OCI-LY3 (cell line): Measurements from ENCODE around the gene SLC30A1.

Experiments
- H2AFZ ChIP-seq: fragments of 200-600, 300-600 bp; shearing (Covaris generic); 2 replicates; pipeline ENCODE4 v1.6.0; 2014; ENCODE audit warnings: antibody characterized with exemption, low read depth, low read length
- H3K27ac ChIP-seq: fragments of 200-600, 300-600 bp; sonication (generic); 2 replicates; pipeline ENCODE4 v1.5.1; 2014; ENCODE audit warnings: mild to moderate bottlenecking, low read length, moderate library complexity, mixed read lengths
- H3K27me3 ChIP-seq: fragments of 200-600, 300-600 bp; sonication (generic); 2 replicates; pipeline ENCODE4 v1.6.1; 2014; ENCODE audit warnings: low read depth, low read length, mixed read lengths
- H3K36me3 ChIP-seq: fragments of 200-600, 300-600 bp; sonication (generic); replicated peaks from 2 replicates; pipeline ENCODE3; 2014; ENCODE audit warnings: low read depth, low read length, mixed read lengths
- H3K4me1 ChIP-seq: fragments of 300-600, 200-600 bp; sonication (generic); 2 replicates; pipeline ENCODE4 v1.6.1; 2014; ENCODE audit warnings: low read length, mixed read lengths
- H3K4me2 ChIP-seq: fragments of 200-600, 300-600 bp; sonication (generic); 2 replicates; pipeline ENCODE4 v1.6.1; 2014; ENCODE audit warnings: low read length, mixed read lengths
- H3K4me3 ChIP-seq: fragments of 300-600, 200-600 bp; sonication (generic); 2 replicates; pipeline ENCODE4 v1.5.1; 2014; ENCODE audit warnings: antibody characterized with exemption, mild to moderate bottlenecking, low read length, moderate library complexity
- H3K79me2 ChIP-seq: fragments of 300-600, 200-600 bp; shearing (Covaris generic); 2 replicates; pipeline ENCODE4 v1.6.1; 2014; ENCODE audit warnings: mild to moderate bottlenecking, low read length, mixed read lengths
- H3K9ac ChIP-seq: fragments of 300-600, 200-600 bp; shearing (Covaris generic); 2 replicates; pipeline ENCODE4 v1.6.0; 2014; ENCODE audit warnings: mild to moderate bottlenecking, low read length, moderate library complexity
- H3K9me3 ChIP-seq: fragments of 200-600, 300-600 bp; shearing (Covaris generic); 2 replicates; pipeline ENCODE4 v1.6.1; 2014; ENCODE audit warnings: low read length, mixed read lengths; ENCODE audit not compliant: insufficient read depth
- H4K20me1 ChIP-seq: fragments of 200-600, 300-600 bp; sonication (generic); 2 replicates; pipeline ENCODE4 v1.6.1; 2016; ENCODE audit warnings: low read length, mixed read lengths; ENCODE audit not compliant: insufficient read depth
- CTCF ChIP-seq: fragments of 200-600, 300-600 bp; sonication (generic); IDR thresholded peaks from 2 replicates; pipeline ENCODE4 v1.5.1; 2014; ENCODE audit warnings: antibody characterized with exemption, low read length, low read depth
- EZH2phosphoT487 ChIP-seq: fragments of 200-600 bp; shearing (Covaris generic); IDR thresholded peaks from 2 replicates; pipeline ENCODE4 v1.6.1; 2018; ENCODE audit warnings: antibody characterized with exemption, mixed run types, low read depth

SLC30A1 gene

GRCh38 chr1:211606914-211607753, 28.2 kb upstream of the SLC30A1 start:
- TF ChIP-seq CTCF (no peak), EZH2phosphoT487 (no peak)
- H3K9me3 ChIP-seq, result no peaks in the 10 kb centered on the region
- no peaks in the 10 kb centered on the region for H4K20me1 ChIP-seq
- H3K36me3 ChIP-seq, result peaks cover 6% of the 10 kb centered on the region
- peak overlapping the region; percentile 87 for H3K27ac ChIP-seq
- H3K9ac ChIP-seq, result peak overlapping the region; percentile 92
- peak overlapping the region; percentile 84 for H3K4me3 ChIP-seq
- H2AFZ ChIP-seq, result peak overlapping the region; percentile 96
- H3K79me2 ChIP-seq, result peaks cover 13% of the 10 kb centered on the region
- H3K27me3 ChIP-seq, result no peaks in the 10 kb centered on the region
- peak overlapping the region; percentile 87 for H3K4me2 ChIP-seq
- H3K4me1 ChIP-seq, result peaks cover 17% of the 10 kb centered on the region

DNA sequence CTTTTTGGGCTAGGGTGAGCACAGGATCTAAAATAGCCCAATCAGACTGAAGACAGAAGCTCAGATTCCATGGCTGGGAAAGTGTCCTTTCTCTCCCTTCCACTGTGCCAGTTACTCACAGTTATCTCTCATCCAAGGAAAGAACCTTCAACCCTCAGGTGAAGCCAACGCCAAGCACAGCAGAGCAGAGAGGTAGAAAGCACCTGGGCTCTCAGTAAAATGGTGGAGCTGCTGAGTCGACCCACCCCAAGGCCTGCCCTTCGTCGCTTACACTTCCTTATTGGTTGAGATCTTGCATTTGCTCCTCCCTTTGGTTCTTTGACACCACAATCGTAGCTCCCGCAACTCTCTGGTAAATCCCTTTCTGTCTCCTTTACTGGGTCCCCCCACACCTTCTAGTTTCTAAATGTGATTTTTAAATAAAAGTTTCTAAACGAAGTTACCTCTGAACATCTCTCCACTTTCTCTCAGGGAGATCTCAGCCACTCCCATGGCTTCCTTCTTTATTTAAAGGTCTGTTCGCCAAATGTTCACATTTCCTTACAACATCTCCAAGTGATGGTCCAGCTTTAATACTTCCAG, 27.5 kb upstream of the SLC30A1 start:
- H2AFZ ChIP-seq, result peak overlapping the region; percentile 96
- peak overlapping the region; percentile 87 for H3K27ac ChIP-seq
- peak overlapping the region; percentile 92 for H3K9ac ChIP-seq
- peaks cover 17% of the 10 kb centered on the region for H3K4me1 ChIP-seq
- peak overlapping the region; percentile 84 for H3K4me3 ChIP-seq
- H4K20me1 ChIP-seq, result no peaks in the 10 kb centered on the region
- H3K4me2 ChIP-seq, result peak overlapping the region; percentile 87
- TF ChIP-seq CTCF, result no peak
- TF ChIP-seq EZH2phosphoT487, result no peak
- H3K27me3 ChIP-seq, result no peaks in the 10 kb centered on the region
- no peaks in the 10 kb centered on the region for H3K9me3 ChIP-seq
- H3K79me2 ChIP-seq, result peaks cover 13% of the 10 kb centered on the region
- H3K36me3 ChIP-seq, result peaks cover 6% of the 10 kb centered on the region

- Histone ChIP-seq H4K20me1 (no peaks in the 10 kb centered on the region), H2AFZ (peak overlapping the region; percentile 96; the same call in 1 of the 2 replicates), H3K27ac (peak overlapping the region; percentile 87), H3K36me3 (peaks cover 9% of the 10 kb centered on the region), H3K9me3 (no peaks in the 10 kb centered on the region), H3K4me2 (peak overlapping the region; percentile 87), H3K4me1 (peaks cover 17% of the 10 kb centered on the region), H3K4me3 (peak overlapping the region; percentile 84), H3K9ac (peak overlapping the region; percentile 92), H3K27me3 (no peaks in the 10 kb centered on the region), H3K79me2 (peaks cover 13% of the 10 kb centered on the region)
- TF ChIP-seq EZH2phosphoT487, result no peak
- TF ChIP-seq CTCF, result no peak
Observed at GRCh38 chr1:211605603-211606331, 26.8 kb upstream of the SLC30A1 start.

GRCh38 chr1:211605034-211605433, 26.1 kb upstream of the SLC30A1 start:
- H3K4me1 ChIP-seq, result peaks cover 17% of the 10 kb centered on the region
- H4K20me1 ChIP-seq, result no peaks in the 10 kb centered on the region
- H3K9ac ChIP-seq, result no peak overlapping the region
- peaks cover 9% of the 10 kb centered on the region for H3K36me3 ChIP-seq
- TF ChIP-seq CTCF, result no peak
- no peaks in the 10 kb centered on the region for H3K9me3 ChIP-seq
- no peak overlapping the region for H3K27ac ChIP-seq
- H3K27me3 ChIP-seq, result no peaks in the 10 kb centered on the region
- H2AFZ ChIP-seq, result no peak overlapping the region
- H3K79me2 ChIP-seq, result peaks cover 13% of the 10 kb centered on the region
- H3K4me2 ChIP-seq, result peak overlapping the region; percentile 87
- H3K4me3 ChIP-seq, result peak overlapping the region; percentile 84
